GM21360 (cell line): ENCODE results near the gene LTBP1.
"Not testable (repeated sequence)": the region's sequence is repeated elsewhere in the genome, so short reads cannot be mapped to it uniquely, and the experiment has no call there.

Experiments used
- ATAC-seq: cut with Tn5 transposase; IDR thresholded peaks from one replicate; pipeline ENCODE4 v1.9.1; 2021; ENCODE audit warnings: mild to moderate bottlenecking, moderate library complexity; ENCODE audit not compliant: unreplicated experiment

The LTBP1 gene

DNA sequence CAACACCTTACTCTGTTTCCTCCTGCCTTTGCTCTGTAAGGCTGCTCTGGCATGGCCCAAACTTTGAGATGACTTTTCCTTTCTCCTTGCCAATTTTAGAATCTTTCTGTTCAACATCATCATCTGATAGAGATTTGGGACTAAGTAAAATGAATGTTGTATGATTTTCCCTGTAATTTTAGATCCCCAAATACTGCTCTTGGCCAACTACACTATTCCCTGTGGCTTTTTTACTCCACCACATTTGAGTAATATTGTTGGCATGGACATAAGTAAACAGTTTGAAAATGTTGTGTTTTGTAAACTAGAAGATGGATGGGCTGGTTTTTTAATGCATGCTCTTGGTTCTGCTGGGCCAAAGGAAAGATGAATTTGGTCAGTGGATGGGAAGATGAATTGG is 12.1 kb downstream of the LTBP1 start:
- ATAC-seq: no peak

DNA sequence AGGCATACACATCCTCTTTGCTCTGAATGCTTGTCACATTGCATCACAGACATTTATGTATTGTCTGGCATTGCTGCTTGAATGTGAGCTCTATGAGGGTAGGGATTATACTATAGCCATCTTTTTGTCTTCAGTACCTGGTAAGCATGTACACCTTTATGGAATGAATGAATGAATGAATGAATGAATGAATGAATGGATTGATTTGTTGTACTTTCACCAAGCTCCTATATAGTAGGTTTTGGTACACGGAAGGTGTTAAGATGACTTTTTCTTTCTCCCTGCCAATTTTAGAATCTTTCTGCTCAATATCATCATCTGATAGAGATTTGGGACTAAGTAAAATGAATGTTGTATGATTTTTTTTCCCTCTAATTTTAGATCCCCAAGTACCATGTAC is 13.5 kb downstream of the LTBP1 start:
- no peak for ATAC-seq

DNA sequence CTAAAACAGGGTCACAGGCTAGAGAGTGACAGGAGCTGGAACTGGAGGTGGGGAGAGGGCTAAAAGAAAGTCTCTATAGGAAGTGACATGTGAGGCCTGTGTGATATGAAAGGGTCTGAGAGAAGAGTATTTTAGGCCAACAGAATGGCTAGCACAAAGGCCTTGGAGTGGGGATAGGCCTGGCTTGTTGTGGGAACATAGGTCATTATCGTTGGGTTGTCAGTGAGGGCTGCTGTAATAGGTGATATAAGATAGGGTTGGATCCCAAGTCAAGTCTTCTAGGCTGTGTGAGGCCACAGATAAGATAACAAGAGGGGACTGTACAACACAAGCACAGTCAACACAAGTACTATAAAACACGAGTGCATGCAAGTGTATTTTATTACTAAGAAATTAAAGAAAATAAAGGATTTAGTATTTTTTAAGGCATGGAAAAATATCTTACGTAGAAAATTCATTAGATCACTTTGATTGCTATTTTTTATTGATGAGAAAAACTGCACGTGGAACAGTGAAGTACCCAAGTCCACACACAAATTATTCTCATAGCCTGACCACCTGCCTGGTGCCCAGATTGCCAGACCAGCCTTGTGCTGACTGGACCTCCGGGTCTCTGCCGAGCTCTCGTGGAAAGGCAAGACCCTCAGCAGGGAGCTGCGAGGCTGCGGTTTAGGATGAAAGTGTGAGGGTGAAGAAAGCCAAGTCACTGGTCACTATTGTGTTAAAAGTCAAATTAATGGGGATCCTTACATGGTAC is 14.1 kb downstream of the LTBP1 start:
- ATAC-seq: no peak

DNA sequence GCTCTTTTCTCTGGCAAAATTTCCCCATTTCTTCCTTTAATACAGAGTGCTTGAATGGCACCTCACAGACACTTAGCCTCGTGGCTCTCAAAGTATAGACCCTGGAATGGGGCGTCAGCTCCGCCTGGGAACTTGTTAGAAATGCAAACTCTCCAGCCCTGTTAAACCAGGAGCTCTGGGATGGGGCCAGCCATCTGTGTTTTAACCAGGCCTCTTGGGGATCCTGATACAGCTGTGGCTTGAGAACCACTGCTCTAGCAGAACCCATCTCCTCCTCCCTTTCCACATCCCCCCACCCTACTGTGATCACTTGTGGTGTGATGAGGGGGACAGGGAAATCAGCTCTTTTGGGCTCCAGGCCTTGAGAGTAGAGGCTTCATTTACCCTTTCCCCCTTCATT is 15.9 kb downstream of the LTBP1 start:
- no peak for ATAC-seq

DNA sequence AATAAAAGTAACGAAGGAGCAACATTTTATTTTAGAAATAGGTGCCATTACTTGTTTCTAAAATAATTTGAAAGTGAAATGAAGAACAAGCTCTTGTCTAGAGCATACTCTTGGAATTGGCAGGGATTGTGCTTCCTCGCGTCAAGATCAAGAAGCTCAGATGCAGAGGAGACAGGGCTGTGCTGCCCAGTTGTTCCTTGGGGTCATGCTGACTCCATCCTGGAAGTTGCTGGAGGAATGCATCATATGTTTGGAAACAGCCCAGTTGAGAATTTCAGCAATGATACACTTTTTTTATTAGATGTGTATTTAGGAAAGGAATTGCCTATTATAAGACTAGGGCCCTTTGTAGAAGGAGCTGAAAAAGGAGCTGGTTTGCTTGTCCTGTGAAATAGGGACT is 17.2 kb downstream of the LTBP1 start:
- no peak for ATAC-seq

DNA sequence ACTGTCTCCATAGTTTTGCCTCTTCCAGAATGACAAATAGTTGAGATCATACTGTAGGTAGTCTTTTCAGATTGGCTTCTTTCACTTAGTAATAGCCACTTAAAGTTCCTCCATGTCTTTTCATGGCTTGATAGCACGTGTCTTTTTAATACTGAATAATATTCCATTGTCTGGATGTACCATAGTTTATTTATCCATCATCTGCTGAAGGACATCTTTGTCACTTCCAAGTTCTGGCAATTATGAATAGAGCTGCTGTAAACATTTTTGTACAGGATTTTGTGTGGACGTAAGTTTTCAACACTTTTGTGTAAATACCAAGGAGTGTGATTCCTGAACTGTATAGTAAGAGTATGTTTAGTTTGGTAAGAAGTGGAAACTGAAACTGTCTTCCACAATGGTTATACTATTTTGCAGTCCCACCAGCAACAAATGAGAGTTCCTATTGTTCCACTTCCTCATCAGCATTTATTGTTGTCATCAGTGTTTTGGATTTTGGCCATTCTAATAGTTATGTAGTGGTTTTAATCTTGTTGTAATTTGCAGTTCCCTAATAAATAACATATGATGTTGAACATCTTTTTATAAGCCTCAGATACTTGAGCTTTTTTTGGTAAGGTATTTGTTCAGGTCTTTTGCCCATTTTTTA is 18.9 kb downstream of the LTBP1 start:
- ATAC-seq: no peak

DNA sequence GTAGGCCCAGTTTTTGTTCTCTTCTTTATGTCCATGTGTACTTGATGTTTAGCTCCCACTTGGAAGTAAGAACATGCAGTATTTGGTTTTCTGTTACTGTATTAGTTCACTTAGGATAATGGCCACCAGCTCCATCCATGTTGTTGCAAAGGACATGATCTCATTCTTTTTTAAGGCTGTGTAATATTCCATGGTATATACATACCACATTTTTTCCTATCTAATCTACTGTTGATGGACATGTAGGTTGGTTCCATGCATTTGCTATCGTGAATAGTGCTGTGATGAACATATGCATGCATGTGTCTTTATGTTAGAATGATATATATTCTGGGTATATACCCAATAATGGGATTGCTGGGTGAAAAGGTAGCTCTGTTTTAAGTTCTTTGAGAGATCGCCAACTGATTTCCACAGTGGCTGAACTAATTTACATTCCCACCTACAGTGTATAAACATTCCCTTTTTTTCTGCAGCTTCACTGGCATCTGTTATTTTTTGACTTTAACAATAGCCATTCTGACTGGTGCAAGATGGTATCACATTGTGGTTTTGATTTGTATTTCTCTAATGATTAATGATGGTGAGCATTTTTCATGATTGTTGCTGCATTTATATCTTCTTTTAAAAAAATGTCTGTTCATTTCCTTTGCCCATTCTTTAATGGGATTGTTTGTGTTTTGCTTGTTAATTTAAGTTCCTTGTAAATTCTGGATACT is 22.9 kb downstream of the LTBP1 start:
- ATAC-seq: no peak

DNA sequence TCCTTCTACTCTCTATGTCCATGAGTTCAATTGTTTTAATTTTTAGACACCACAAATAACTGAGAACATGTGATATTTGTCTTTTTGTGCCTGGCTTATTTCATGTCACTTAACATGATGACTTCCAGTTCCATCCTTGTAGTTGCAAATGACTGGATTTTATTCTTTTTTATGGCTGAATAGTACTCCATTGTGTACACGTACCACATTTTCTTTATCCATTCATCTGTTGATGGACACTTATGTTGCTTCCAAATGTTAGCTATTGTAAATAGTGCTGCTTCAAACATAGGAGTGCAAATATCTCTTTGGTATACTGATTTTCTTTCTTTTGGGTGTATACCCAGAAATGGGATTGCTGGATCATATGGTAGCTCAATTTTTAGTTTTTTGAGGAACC is 27.0 kb downstream of the LTBP1 start:
- not testable (repeated sequence) for ATAC-seq

DNA sequence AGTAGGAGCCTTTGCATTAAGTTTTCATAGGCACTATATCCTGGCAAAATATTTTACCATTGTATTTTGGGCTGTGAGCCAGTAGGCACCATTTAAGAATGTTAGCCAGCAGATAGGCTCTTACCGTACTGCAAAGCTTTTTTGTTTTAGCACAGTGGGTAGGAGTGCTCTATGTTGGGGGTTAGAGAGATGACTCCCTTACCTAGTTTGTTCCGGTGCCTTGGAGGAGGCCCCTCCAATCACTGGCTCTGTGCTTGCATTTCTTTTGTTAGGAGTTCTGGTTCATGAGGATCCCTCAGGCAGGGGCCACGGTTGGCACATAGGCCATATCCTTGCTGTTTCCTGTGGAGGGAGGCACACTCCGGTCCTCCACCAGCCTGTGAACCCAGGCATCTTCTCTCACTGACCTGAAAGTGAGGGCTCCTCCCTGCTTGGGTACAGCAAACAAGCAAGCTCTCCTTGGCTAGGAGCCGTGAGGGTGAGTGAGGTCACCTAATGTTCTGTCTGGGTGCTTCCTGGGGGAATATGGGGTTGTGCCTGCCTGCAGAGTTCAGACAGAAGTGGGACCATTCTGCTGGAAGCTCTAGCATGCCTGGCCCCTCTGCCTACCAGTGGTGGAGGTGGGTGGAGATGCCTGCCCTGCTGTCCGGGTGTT is 29.8 kb downstream of the LTBP1 start:
- ATAC-seq: no peak

DNA sequence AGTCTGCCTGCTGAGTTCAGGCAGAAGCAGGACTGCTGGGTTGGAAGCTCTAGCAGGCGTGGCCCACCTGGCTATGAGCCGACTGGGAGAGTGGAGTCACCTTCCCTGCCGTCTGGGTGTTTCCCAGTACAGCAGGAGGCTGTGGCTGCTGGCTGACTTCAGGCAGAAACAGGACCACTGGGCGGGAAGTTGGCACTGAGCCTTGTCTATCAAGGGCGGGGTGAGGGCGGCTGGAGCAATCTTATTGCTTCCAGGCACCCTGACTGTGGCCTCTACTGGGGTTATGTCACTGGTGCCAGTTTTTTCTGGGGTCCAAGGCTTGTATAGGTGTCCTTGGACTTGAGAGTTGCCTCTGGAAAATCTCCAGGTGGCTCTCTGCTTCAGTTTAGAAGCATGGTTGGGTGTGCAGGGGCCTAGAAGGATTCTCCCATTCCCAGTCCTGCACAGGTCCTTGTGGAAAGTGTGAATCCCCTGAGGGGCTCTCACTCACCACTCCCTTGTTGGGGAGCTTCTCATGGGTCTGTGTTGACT is 30.5 kb downstream of the LTBP1 start:
- ATAC-seq: no peak

DNA sequence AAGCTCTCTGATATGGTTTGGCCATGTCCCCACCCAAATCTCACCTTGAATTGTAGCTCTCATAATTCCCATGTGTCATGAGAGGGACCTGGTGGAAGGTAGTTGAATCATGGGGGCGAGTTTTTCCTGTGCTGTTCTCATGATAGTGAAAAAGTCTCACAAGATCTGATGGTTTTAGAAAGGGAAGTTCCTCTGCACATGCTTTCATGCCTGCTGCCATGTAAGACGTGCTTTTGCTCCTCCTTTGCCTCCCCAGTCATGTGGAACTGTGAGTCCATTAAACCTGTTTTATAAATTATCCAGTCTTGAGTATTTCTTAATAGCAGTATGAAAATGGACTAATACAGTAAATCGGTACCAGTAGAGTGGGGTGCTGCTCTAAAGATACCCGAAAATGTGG is 34.9 kb downstream of the LTBP1 start:
- no peak for ATAC-seq

DNA sequence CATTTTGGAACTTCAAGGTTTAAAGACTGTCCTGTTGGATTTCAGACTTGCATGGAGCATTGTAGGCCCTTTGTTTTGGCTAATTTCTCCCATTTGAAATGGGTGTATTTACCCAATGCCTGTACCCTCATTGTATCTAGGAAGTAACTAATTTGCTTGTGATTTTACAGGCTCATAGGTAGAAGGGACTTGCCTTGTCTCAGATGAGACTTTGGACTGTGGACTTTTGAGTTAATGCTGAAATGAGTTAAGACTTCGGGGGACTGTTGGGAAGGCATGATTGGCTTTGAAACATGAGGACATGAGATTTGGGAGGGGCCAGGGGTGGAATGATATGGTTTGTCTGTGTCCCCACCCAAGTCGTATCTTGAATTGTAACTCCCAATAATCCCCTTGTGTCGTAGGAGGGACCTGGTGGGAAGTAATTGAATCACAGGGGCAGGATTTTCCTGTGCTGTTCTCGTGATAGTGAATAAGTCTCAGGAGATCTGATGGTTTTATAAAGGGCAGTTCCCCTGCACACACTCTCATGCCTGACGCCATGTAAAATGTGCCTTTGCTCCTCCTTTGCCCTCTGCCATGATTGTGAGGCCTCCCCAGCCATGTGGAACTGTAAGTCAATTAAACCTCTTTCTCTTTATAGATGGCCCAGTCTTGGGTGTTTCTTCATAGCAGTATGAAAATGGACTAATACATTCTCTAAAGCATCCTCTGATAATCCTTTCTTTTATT is 36.6 kb downstream of the LTBP1 start:
- ATAC-seq: not testable (repeated sequence)

DNA sequence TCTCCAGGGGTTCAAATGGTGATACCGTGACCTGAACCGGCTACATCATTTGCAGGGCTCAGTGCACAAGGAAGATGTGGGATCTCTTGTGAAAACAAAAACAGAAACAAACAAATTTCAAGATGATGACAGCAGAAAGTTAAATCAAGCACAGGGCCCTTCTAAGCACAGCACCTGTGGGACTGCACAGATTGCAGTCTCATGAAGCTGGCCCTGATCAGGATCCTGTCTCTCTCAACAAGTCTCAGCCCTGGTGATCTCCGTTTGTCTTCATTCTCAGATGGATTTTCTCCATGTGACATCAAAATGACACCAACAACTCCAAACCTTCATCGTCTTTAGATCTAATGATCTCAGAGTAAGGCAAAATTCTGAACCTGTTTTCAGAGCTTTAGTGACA is 39.7 kb downstream of the LTBP1 start:
- no peak for ATAC-seq

DNA sequence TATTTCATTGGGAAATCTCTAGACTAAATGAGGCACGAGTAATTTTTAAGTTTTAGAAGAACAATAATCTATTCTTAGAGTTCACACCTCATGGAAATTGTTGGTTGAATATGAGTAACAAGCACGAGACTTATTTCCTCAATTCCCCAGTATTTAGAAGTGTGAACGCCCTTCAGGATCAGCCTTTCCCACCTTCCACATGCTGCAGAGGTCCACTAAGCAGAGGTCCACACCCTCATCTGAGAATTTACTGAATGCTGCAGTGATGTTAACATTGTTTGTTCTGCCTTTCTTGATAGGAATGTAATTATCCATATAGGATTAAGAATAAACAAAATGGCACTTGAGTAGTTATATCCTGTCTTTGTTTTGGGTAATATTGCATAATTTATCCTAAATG is 41.8 kb downstream of the LTBP1 start:
- ATAC-seq: no peak

DNA sequence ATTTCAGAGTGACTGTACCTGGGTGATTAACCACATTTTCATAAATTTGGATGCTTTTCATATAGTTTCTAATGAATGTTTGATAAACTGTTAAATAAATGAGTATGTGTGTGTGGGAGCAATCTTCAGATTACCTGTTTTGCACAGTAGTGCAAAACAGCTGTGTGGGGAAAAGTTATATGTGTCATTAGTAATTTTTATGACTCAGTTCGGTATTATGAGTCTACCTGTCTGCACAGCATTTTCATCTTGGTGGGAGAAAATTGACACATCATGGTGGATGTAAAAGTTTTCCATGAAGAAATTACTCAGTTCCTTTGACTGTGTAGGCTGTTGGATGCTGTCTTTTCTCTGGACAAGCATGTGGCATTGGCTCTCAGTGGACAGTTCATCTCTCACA is 43.8 kb downstream of the LTBP1 start:
- no peak for ATAC-seq

DNA sequence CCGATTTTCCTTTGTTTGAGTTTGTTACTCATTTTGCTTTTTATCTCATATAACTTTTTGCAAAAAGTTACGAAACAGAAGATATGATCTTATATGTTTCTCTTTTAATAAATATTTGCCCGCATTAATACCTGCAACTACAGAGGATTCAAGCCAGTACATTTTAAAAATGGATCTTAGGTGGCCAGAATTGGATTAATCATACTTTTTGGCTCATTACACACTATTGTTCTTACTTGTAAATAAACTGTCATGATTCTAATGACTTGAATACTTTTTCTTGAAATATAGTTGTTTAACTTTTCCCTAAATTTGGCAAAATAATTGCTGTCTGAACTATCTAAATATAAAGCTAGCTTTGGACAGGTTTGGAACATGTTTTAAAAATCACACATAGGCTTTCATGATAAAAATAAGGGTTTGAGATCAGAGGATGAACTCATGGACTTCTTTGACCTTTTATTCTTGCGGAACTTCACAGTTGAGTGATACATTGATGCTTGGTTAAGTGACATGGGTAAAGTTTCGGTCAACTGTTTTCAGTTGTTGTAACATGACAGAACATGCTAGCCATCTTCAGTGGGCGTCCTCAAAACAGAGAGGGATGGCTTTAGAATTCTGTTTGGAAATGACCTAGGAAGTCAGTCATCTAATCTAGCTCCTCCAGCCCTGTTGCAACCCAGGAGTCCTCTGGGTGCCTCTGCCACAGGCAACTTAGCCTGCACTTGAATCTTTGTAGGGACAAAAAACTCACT is 44.5 kb downstream of the LTBP1 start:
- no peak for ATAC-seq

DNA sequence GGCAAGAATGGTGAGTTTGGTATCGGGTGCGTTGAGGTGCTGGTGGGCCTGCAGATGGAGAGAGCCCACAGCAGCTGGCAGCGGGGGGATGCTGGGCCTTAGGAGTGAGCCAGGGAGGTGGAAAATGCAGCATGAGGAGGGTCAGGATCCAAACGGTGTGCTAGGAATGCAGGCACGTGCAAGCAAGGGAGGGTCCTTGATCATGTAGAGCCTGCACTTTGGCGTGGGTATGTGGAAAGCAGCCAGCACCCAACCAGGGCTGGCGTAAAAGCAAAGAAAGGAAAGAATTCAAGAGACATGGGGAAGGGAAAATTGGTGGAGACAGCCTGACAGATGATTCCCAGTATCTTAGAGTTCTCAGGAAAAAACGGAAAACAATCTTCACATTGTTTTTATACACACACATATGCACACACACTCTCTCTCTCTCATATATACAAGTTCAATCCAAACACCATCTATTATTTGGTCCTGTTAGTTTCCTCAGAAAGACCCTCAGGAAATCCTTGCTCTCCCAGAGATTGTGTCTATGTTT is 46.3 kb downstream of the LTBP1 start:
- no peak for ATAC-seq

DNA sequence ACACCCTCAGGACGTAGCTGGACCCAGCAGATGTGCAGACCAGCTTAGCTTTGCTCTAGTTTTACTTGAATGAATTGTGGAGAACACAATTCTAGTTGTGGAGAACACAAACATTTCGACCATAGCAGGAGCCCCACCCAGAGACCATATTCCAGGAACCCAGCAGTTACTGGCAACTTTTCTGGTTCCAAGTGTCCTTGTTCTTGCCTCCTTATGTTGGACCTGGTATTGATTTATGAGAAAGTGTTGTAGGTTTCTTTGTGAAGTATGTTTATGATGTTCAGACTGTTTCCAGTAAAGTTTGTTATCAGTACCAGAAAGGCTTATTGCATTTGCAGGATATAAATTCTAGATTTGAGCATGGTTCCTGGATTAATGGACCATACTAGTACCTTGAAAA is 51.0 kb downstream of the LTBP1 start:
- ATAC-seq: no peak

DNA sequence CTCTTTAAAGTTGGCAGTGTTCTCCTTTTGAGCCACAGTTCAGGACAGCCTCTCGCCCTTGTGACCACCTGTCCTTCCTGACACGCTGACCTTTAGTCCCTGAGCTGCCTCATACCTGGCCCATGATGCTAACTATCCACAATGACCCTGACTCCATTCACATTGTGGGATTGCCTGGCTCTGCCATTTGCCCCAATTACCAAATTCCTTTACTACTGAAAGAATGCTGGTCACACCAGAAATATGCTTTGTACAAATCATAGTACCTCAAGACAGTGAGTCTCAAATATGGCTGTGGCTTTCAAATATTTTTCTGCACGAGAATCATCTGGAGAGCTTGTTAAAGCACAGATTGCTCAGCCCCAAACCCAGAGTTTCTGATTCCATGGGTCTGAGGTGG is 54.2 kb downstream of the LTBP1 start:
- no peak for ATAC-seq

DNA sequence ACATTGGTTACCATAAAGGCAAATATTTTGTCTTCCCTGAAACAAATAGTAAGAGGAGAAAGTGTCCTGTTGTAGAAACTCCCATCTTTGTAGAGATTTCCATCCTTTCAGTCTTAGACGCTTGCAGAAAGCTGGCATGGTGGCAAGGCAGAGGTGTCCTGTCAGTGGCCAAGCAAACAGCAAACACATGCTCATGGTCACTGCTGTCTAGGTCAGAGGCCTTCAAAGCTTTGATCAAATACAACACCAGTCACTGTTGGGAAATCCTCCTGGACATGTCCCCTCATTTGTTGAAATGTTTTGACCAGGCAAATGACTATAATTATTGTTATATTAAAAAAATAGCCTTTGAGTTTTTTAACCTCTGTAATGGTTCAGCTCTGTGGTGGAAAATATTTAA is 55.1 kb downstream of the LTBP1 start:
- ATAC-seq: no peak
